ENCODE data around the gene KRTAP9-1. TPM values are rescaled to one million over a fixed set of nuclear protein-coding genes. Genes with fewer than 3 reads are reported as not detected.

The KRTAP9-1 gene
- polyA plus RNA-seq, 3 donors, result not detected

- H3K27ac Mint-ChIP-seq, result peak overlapping the region in 1 of 7 donors; percentile 16
- no peak overlapping the region for H3K4me3 Mint-ChIP-seq
- Histone ChIP-seq H3K79me2 (ENCODE audit: insufficient read depth, low read length) (no peaks in the 10 kb centered on the region), H3K36me3 (replicated peaks in 1 of 2; ENCODE audit: control insufficient read depth in 1 of 2, insufficient read depth in 2 of 2, low read length in 2 of 2) (no peaks in the 10 kb centered on the region), H3K9me3 (replicated peaks in 1 of 2; ENCODE audit: control insufficient read depth in 1 of 2, insufficient read depth in 1 of 2, low read length in 2 of 2) (no peaks in the 10 kb centered on the region), H2AFZ (ENCODE audit: insufficient read depth, low read depth, low read length, poor library complexity, severe bottlenecking) (no peak overlapping the region), H3K27me3 (ENCODE audit: control insufficient read depth in 2 of 2, insufficient read depth in 2 of 2, low read length in 2 of 2) (peaks cover 0 to 3% of the 10 kb centered on the region in 2 donors), H3K4me3 (replicated peaks in 1 of 3; ENCODE audit: low read depth in 2 of 3, low read length in 3 of 3) (no peak overlapping the region), H3K9ac (ENCODE audit: insufficient read depth, low read length, poor library complexity, severe bottlenecking) (no peak overlapping the region), H3K4me1 (ENCODE audit: control insufficient read depth in 1 of 2, insufficient read depth in 2 of 2, low read length in 2 of 2) (no peaks in the 10 kb centered on the region), H4K20me1 (ENCODE audit: insufficient read depth, low read length) (no peaks in the 10 kb centered on the region), H3K27ac (ENCODE audit: low read depth in 1 of 2, low read length in 2 of 2) (no peak overlapping the region), H3K4me2 (replicated peaks; ENCODE audit: extremely low read depth, low read length, poor library complexity, severe bottlenecking) (no peak overlapping the region)
- H3K27me3 Mint-ChIP-seq (ENCODE audit: low read depth in 3 of 3), result peaks cover 7 to 11% (median 8%) of the 10 kb centered on the region in 3 donors
- WGBS (ENCODE audit: insufficient coverage), result 88% methylated on average over 3 of the region's 3 CpGs
- no peaks in the 10 kb centered on the region for H3K36me3 Mint-ChIP-seq
- TF ChIP-seq, protein P1, sequence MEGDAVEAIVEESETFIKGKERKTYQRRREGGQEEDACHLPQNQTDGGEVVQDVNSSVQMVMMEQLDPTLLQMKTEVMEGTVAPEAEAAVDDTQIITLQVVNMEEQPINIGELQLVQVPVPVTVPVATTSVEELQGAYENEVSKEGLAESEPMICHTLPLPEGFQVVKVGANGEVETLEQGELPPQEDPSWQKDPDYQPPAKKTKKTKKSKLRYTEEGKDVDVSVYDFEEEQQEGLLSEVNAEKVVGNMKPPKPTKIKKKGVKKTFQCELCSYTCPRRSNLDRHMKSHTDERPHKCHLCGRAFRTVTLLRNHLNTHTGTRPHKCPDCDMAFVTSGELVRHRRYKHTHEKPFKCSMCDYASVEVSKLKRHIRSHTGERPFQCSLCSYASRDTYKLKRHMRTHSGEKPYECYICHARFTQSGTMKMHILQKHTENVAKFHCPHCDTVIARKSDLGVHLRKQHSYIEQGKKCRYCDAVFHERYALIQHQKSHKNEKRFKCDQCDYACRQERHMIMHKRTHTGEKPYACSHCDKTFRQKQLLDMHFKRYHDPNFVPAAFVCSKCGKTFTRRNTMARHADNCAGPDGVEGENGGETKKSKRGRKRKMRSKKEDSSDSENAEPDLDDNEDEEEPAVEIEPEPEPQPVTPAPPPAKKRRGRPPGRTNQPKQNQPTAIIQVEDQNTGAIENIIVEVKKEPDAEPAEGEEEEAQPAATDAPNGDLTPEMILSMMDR (IDR thresholded peaks at IDR 0.05), result no peak
- intact Hi-C loops (cut with micrococcal nuclease), result no loop called here
- no peaks in the 10 kb centered on the region for H3K4me1 Mint-ChIP-seq
- peaks cover 0 to 4% (median 0%) of the 10 kb centered on the region in 7 donors for H3K9me3 Mint-ChIP-seq
- DNase-seq, result no peak
Measured at GRCh38 chr17:41190328-41190727, 641 bp downstream of the KRTAP9-1 start.

DNA sequence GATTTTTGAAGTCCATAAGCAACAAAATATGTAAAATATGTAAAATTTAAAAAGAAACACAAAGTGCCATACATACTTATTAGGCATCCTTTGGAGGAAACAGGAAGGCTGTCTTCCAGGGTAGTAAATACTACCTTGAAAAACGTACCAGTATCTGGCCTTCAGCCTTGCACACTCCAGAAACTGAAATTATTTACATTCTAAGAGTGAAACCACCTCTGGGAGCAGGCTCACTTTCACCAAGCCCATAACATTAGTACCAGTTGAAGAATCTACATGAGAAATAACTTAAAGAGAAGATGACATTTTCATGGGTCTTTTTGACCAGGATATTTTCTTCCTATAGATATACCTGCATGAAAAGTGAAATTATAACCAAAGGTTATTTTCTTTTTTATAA lies 6.4 kb downstream of the KRTAP9-1 start:
- H3K9me3 ChIP-seq (replicated peaks in 1 of 2; ENCODE audit: control insufficient read depth in 1 of 2, insufficient read depth in 1 of 2, low read length in 2 of 2), result no peaks in the 10 kb centered on the region
- H3K9ac ChIP-seq (ENCODE audit: insufficient read depth, low read length, poor library complexity, severe bottlenecking), result no peak overlapping the region
- intact Hi-C loops (cut with micrococcal nuclease), result no loop called here
- H2AFZ ChIP-seq (ENCODE audit: insufficient read depth, low read depth, low read length, poor library complexity, severe bottlenecking), result no peak overlapping the region
- no peaks in the 10 kb centered on the region for H3K79me2 ChIP-seq (ENCODE audit: insufficient read depth, low read length)
- Mint-ChIP-seq H3K4me3 (no peak overlapping the region), H3K9me3 (peaks cover 0 to 8% (median 2%) of the 10 kb centered on the region in 7 donors), H3K36me3 (no peaks in the 10 kb centered on the region), H3K27me3 (ENCODE audit: low read depth in 3 of 3) (peaks cover 2 to 3% (median 3%) of the 10 kb centered on the region in 3 donors), H3K27ac (no peak overlapping the region), H3K4me1 (no peaks in the 10 kb centered on the region)
- no peaks in the 10 kb centered on the region for H4K20me1 ChIP-seq (ENCODE audit: insufficient read depth, low read length)
- DNase-seq, result no peak
- WGBS (ENCODE audit: insufficient coverage), result no CpG with 5 or more reads among the region's 1 CpG
- TF ChIP-seq, protein P1 (IDR thresholded peaks at IDR 0.05), result no peak
- H3K27ac ChIP-seq (ENCODE audit: low read depth in 1 of 2, low read length in 2 of 2), result no peak overlapping the region
- H3K36me3 ChIP-seq (replicated peaks in 1 of 2; ENCODE audit: control insufficient read depth in 1 of 2, insufficient read depth in 2 of 2, low read length in 2 of 2), result no peaks in the 10 kb centered on the region
- no peak overlapping the region for H3K4me3 ChIP-seq (replicated peaks in 1 of 3; ENCODE audit: low read depth in 2 of 3, low read length in 3 of 3)
- H3K27me3 ChIP-seq (ENCODE audit: control insufficient read depth in 2 of 2, insufficient read depth in 2 of 2, low read length in 2 of 2), result no peaks in the 10 kb centered on the region
- H3K4me1 ChIP-seq (ENCODE audit: control insufficient read depth in 1 of 2, insufficient read depth in 2 of 2, low read length in 2 of 2), result no peaks in the 10 kb centered on the region
- H3K4me2 ChIP-seq (replicated peaks; ENCODE audit: extremely low read depth, low read length, poor library complexity, severe bottlenecking), result no peak overlapping the region

Data from CD14-positive monocyte (primary cell).